ENCODE data around the gene CSKMT. TPM values are rescaled to one million over a fixed set of nuclear protein-coding genes. Genes with fewer than 3 reads are reported as not detected.
"Not testable (repeated sequence)": the region's sequence is repeated elsewhere in the genome, so short reads cannot be mapped to it uniquely, and the experiment has no call there.

CSKMT gene
- total RNA-seq, 1 donor from 2014 or later: 4.7 TPM

DNA sequence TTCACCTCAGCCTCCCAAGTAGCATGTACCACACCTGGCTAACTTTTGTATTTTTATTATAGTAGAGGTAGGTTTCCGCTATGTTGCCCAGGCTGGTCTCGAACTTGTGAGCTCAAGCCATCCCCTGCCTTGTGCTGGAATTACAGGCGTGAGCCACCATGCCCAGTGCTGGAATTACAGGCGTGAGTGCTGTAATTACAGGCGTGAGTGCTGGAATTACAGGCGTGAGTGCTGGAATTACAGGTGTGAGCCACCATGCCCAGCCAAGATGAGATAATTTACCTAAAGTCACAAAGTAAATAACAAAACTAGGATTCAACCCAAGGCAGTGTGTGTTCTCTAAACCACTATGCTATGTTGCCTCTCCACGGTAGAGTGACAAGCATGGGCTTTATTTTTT, 17.4 kb downstream of the CSKMT start:
- H3K36me3 ChIP-seq (ENCODE audit: control insufficient read depth in 3 of 3, insufficient read depth in 3 of 3, low read length in 3 of 3): peaks cover 6 to 7% (median 6%) of the 10 kb centered on the region in 3 donors
- no peaks in the 10 kb centered on the region for H3K9me3 ChIP-seq (ENCODE audit: control insufficient read depth in 3 of 3, low read length in 3 of 3)
- H3K4me1 ChIP-seq (ENCODE audit: control insufficient read depth in 3 of 3, insufficient read depth in 3 of 3, low read length in 3 of 3): peaks cover 9 to 23% (median 18%) of the 10 kb centered on the region in 3 donors
- H3K9ac ChIP-seq (ENCODE audit: low read depth in 1 of 3, low read length in 3 of 3): no peak overlapping the region
- no peak overlapping the region for H3K27ac ChIP-seq (ENCODE audit: low read depth, low read length)
- peaks cover 0 to 1% (median 0%) of the 10 kb centered on the region in 3 donors for H3K27me3 ChIP-seq (ENCODE audit: control insufficient read depth in 3 of 3, insufficient read depth in 3 of 3, low read length in 3 of 3)
- no peak overlapping the region for H3K4me3 ChIP-seq (ENCODE audit: low read length in 3 of 3)

DNA sequence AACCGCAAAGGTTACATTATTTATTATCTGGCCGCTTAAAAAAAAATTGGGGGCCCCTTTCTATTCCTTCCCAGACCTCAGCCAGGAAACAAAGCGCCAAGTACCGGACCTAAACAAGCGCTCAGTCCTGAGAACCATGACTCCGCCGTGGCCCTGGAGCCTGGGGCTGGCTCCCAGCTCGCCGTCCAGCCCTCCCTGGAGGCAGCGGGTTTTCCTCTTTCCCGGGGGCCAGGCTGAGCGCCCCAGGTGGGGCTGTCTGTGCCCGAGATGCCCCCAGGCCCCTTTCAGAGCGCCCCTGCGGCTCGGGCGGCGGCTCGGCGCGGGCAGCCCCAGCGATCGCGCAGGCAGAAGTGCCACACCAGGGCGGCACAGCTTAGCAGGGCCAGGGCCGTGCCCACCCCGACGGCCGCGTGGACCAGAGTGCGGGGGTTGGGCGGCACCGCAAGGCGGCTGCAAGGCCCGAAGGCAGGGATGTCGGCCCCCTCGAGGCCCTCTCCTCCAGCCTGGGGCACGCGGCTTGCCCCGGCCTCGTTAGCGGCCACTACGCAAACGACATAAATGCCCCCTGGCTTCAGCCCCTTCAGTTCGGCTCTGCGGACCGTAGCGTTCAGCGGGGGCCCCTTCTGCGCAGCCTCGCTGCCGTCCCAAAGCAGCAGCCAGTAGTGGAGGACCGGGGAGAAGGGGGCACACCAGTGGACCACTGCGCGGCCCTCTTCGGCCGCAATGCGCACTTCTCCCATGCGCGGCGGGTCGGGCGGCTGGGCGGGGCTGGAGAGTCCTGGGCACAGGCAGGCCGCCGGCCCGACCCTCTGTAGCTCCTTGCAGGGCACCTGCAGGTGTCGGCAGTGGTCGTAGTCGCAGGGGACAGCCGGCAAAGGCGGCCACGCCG, 22.6 kb downstream of the CSKMT start:
- Histone ChIP-seq H3K4me3 (ENCODE audit: low read length in 3 of 3) (peak overlapping the region; percentile 11 to 66 (median 35)), H3K27ac (ENCODE audit: low read depth, low read length) (no peak overlapping the region), H3K4me1 (ENCODE audit: control insufficient read depth in 3 of 3, insufficient read depth in 3 of 3, low read length in 3 of 3) (peaks cover 14 to 24% (median 21%) of the 10 kb centered on the region in 3 donors), H3K27me3 (ENCODE audit: control insufficient read depth in 3 of 3, insufficient read depth in 3 of 3, low read length in 3 of 3) (peaks cover 0 to 13% (median 8%) of the 10 kb centered on the region in 3 donors), H3K9ac (ENCODE audit: low read depth in 1 of 3, low read length in 3 of 3) (peak overlapping the region in 1 of 3 donors; percentile 46), H3K36me3 (ENCODE audit: control insufficient read depth in 3 of 3, insufficient read depth in 3 of 3, low read length in 3 of 3) (peaks cover 21 to 22% (median 21%) of the 10 kb centered on the region in 3 donors), H3K9me3 (ENCODE audit: control insufficient read depth in 3 of 3, low read length in 3 of 3) (no peaks in the 10 kb centered on the region)

DNA sequence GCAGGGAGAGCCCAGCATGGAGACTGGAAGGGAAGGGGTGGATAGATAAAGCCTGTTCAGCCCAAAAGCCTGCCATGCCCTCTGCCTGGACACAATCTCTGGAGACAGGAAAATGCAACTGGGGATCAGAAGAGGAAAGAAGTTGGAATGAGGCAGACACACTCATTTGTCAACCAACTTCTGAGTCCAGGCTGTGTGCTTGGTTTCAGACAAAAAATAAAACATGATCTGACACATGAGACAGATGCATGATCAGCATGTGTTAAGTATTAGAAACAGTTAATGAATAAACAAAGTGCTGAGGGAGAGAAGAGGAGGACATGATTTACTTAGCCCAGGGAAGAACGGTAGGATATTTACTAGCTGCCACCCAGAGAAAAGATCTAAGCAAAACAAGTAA, 23.4 kb downstream of the CSKMT start:
- Histone ChIP-seq H3K4me1 (ENCODE audit: control insufficient read depth in 3 of 3, insufficient read depth in 3 of 3, low read length in 3 of 3) (peaks cover 14 to 24% (median 21%) of the 10 kb centered on the region in 3 donors), H3K36me3 (ENCODE audit: control insufficient read depth in 3 of 3, insufficient read depth in 3 of 3, low read length in 3 of 3) (peaks cover 24 to 27% (median 26%) of the 10 kb centered on the region in 3 donors), H3K9me3 (ENCODE audit: control insufficient read depth in 3 of 3, low read length in 3 of 3) (no peaks in the 10 kb centered on the region), H3K27me3 (ENCODE audit: control insufficient read depth in 3 of 3, insufficient read depth in 3 of 3, low read length in 3 of 3) (peaks cover 0 to 13% (median 8%) of the 10 kb centered on the region in 3 donors), H3K4me3 (ENCODE audit: low read length in 3 of 3) (peak overlapping the region; percentile 11 to 66 (median 35)), H3K9ac (ENCODE audit: low read depth in 1 of 3, low read length in 3 of 3) (peak overlapping the region in 1 of 3 donors; percentile 46), H3K27ac (ENCODE audit: low read depth, low read length) (no peak overlapping the region)

DNA sequence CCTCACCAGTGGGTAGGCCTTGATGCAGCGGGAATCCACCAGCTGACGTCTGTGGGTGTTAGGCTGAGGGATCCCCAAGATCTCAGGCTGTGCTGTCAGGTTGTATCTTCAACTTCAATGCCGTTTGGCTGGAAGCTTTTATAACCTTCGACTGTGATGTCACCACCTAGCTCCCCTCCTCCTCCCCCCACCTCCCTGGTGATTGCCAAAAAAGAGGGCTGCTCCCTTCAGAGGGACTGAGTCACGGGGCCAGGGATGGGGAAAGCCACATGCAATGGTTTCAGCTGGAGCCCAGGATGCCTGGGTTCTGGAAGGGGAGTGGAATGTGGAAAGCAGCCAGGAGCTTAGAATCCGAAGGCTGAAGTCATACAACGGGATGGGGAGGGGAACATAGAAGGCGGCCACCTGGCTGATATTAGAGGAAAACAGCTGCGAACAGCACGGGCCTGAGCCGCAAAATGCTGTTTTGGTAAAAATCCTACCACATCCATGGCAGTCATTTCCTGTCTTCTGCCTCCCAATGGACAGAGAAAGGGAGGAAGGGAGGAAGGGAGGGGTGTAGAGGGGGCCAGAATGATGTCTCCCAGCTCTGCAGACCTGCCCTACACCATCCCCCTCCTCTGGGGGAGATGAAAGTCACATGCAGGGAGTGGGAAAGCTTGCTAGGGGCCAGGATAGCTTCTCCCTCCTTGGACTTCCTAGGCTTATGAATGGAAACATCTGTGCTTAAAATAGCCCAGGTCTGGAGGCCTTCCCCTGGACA, 24.5 kb downstream of the CSKMT start, which contains the start of gene LRRN4CL:
TSS of gene LRRN4CL (minus strand) at position 110 of the 763 bp plus-strand sequence. CDS start 1,022 bp downstream, outside the sequence.
- Histone ChIP-seq H3K27me3 (ENCODE audit: control insufficient read depth in 3 of 3, insufficient read depth in 3 of 3, low read length in 3 of 3) (peaks cover 0 to 13% (median 8%) of the 10 kb centered on the region in 3 donors), H3K9ac (ENCODE audit: low read depth in 1 of 3, low read length in 3 of 3) (peak within 1 kb of the TSS; percentile 32 to 73 (median 54)), H3K4me1 (ENCODE audit: control insufficient read depth in 3 of 3, insufficient read depth in 3 of 3, low read length in 3 of 3) (peaks cover 17 to 29% (median 24%) of the 10 kb centered on the region in 3 donors), H3K9me3 (ENCODE audit: control insufficient read depth in 3 of 3, low read length in 3 of 3) (no peaks in the 10 kb centered on the region), H3K4me3 (ENCODE audit: low read length in 3 of 3) (peak within 1 kb of the TSS; percentile 50 to 66 (median 64)), H3K27ac (ENCODE audit: low read depth, low read length) (peak within 1 kb of the TSS; percentile 54), H3K36me3 (ENCODE audit: control insufficient read depth in 3 of 3, insufficient read depth in 3 of 3, low read length in 3 of 3) (peaks cover 24 to 28% (median 26%) of the 10 kb centered on the region in 3 donors)

DNA sequence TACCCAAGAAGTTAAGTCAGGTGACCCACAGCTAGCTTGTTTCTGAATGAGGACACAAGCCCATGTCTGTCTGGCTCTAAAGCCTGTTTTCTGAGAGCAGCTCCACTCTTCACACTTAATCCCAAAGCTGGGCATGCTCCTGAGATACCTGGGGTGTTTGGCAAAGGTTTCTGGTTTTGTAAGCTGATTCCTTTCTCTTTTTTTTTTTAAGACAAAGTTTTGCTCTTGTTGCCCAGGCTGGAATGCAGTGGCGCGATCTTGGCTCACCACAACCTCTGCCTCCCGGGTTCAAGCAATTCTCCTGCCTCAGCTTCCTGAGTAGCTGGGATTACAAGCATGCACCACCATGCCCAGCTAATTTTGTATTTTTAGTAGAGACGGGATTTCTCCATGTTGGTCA, 28.5 kb downstream of the CSKMT start:
- H3K27me3 ChIP-seq (ENCODE audit: control insufficient read depth in 3 of 3, insufficient read depth in 3 of 3, low read length in 3 of 3); H3K27ac ChIP-seq (ENCODE audit: low read depth, low read length); H3K9me3 ChIP-seq (ENCODE audit: control insufficient read depth in 3 of 3, low read length in 3 of 3); H3K9ac ChIP-seq (ENCODE audit: low read depth in 1 of 3, low read length in 3 of 3); H3K4me3 ChIP-seq (ENCODE audit: low read length in 3 of 3): not testable (repeated sequence)
- Histone ChIP-seq H3K36me3 (ENCODE audit: control insufficient read depth in 3 of 3, insufficient read depth in 3 of 3, low read length in 3 of 3) (peaks cover 24 to 28% (median 26%) of the 10 kb centered on the region in 3 donors), H3K4me1 (ENCODE audit: control insufficient read depth in 3 of 3, insufficient read depth in 3 of 3, low read length in 3 of 3) (peaks cover 21 to 30% (median 29%) of the 10 kb centered on the region in 3 donors)

DNA sequence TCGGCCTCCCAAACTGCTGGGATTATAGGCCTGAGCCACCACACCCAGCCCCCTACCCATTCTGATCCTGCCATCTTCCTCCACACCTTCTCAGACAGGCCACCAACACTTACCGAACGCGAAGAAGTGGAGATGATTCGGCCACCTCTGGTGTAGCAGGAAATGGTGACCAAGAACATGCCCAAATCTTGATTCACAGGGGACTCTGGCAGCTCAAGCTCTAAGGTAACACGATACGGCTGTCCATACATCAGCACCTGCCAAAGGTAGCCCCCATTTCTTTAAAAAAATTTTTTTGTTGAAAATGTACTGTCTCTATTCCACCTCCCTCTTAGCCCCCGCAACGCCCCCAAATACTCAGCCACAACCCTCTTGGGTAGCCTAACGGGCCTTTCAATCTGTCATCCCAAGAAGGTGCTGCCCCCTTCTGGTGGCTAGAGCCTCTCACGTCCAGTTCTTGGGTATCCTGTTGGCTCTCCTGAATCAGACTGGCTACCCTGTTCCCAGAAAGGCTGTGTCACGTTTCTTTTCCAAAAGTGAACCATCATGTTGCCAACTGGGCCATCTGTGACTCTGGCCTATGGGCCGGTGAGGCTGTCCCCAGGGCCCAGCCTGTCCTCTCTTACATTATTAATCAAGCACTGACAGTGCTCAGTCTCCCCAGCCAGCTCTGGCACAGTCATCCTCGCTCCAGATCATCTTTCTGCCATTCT, 29.5 kb downstream of the CSKMT start:
- no peaks in the 10 kb centered on the region for H3K9me3 ChIP-seq (ENCODE audit: control insufficient read depth in 3 of 3, low read length in 3 of 3)
- peak overlapping the region in 1 of 3 donors; percentile 27 for H3K4me3 ChIP-seq (ENCODE audit: low read length in 3 of 3)
- H3K4me1 ChIP-seq (ENCODE audit: control insufficient read depth in 3 of 3, insufficient read depth in 3 of 3, low read length in 3 of 3): peaks cover 16 to 24% (median 22%) of the 10 kb centered on the region in 3 donors
- peak overlapping the region in 2 of 3 donors; percentile 10 to 62 for H3K9ac ChIP-seq (ENCODE audit: low read depth in 1 of 3, low read length in 3 of 3)
- H3K27me3 ChIP-seq (ENCODE audit: control insufficient read depth in 3 of 3, insufficient read depth in 3 of 3, low read length in 3 of 3): no peaks in the 10 kb centered on the region
- peak overlapping the region; percentile 52 for H3K27ac ChIP-seq (ENCODE audit: low read depth, low read length)
- H3K36me3 ChIP-seq (ENCODE audit: control insufficient read depth in 3 of 3, insufficient read depth in 3 of 3, low read length in 3 of 3): peaks cover 24 to 28% (median 26%) of the 10 kb centered on the region in 3 donors

DNA sequence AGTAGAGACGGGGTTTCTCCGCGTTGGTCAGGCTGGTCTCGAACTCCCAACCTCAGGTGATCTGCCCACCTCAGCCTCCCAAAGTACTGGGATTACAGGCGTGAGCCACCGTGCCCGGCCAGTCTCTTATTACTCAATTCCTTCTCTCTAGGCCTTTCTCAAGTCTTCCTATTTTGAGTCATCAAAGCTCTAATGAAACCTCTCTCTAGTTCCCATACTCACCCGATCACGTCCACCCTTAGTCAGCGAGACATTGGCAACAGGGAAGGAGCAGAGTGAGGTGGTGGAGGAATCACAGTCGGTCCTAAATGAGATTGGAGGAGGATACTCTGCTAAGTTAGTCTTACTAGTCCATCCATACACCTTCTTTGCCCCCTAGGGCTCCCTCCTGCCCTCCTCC, 37.1 kb downstream of the CSKMT start:
- no peak overlapping the region for H3K27ac ChIP-seq (ENCODE audit: low read depth, low read length)
- no peaks in the 10 kb centered on the region for H3K27me3 ChIP-seq (ENCODE audit: control insufficient read depth in 3 of 3, insufficient read depth in 3 of 3, low read length in 3 of 3)
- no peak overlapping the region for H3K9ac ChIP-seq (ENCODE audit: low read depth in 1 of 3, low read length in 3 of 3)
- no peak overlapping the region for H3K4me3 ChIP-seq (ENCODE audit: low read length in 3 of 3)
- peaks cover 19 to 23% (median 19%) of the 10 kb centered on the region in 3 donors for H3K4me1 ChIP-seq (ENCODE audit: control insufficient read depth in 3 of 3, insufficient read depth in 3 of 3, low read length in 3 of 3)
- H3K36me3 ChIP-seq (ENCODE audit: control insufficient read depth in 3 of 3, insufficient read depth in 3 of 3, low read length in 3 of 3): peaks cover 8 to 18% (median 16%) of the 10 kb centered on the region in 3 donors
- H3K9me3 ChIP-seq (ENCODE audit: control insufficient read depth in 3 of 3, low read length in 3 of 3): no peaks in the 10 kb centered on the region

DNA sequence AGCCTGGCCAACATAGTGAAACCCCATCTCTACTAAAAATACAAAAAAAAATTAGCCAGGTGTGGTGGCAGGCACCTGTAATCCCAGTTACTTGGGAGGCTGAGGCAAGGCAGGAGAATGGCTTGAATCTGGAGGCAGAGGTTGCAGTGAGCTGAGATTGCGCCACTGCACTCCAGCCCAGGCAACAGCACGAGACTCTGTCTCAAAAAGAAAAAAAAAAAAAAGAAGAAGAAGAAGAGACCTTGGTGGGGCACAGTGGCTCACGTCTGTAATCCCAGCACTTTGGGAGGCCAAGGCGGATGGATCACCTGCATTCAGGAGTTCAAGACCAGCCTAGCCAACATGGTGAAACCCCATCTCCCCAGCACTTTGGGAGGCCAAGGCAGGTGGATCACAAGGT, 38.8 kb downstream of the CSKMT start:
- not testable (repeated sequence) for H3K27me3 ChIP-seq (ENCODE audit: control insufficient read depth in 3 of 3, insufficient read depth in 3 of 3, low read length in 3 of 3); H3K9ac ChIP-seq (ENCODE audit: low read depth in 1 of 3, low read length in 3 of 3); H3K27ac ChIP-seq (ENCODE audit: low read depth, low read length); H3K4me3 ChIP-seq (ENCODE audit: low read length in 3 of 3); H3K9me3 ChIP-seq (ENCODE audit: control insufficient read depth in 3 of 3, low read length in 3 of 3)
- peaks cover 8 to 18% (median 16%) of the 10 kb centered on the region in 3 donors for H3K36me3 ChIP-seq (ENCODE audit: control insufficient read depth in 3 of 3, insufficient read depth in 3 of 3, low read length in 3 of 3)
- peaks cover 28 to 36% (median 35%) of the 10 kb centered on the region in 3 donors for H3K4me1 ChIP-seq (ENCODE audit: control insufficient read depth in 3 of 3, insufficient read depth in 3 of 3, low read length in 3 of 3)

DNA sequence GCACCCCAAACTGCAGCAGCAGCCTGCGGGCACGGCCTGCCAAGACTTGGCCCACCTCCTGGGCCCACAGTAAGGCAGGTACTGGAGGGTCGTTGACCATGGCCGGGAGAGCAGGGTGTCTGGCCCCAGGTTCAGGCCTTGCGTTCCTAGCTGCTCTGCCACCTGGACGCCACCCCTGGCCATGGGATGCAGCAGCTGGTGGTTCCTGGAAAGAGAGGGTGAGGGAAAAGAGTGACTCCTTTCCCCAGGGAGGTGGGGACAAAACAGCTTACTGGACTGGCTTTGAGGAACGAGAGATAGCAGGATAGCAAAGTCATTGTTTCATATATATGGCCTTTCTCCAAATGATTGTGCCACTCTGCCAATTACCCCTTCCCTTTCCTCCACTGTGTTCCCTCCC, 40.3 kb downstream of the CSKMT start:
- Histone ChIP-seq H3K9me3 (ENCODE audit: control insufficient read depth in 3 of 3, low read length in 3 of 3) (no peaks in the 10 kb centered on the region), H3K27me3 (ENCODE audit: control insufficient read depth in 3 of 3, insufficient read depth in 3 of 3, low read length in 3 of 3) (no peaks in the 10 kb centered on the region), H3K4me3 (ENCODE audit: low read length in 3 of 3) (peak overlapping the region; percentile 69 to 92 (median 82)), H3K36me3 (ENCODE audit: control insufficient read depth in 3 of 3, insufficient read depth in 3 of 3, low read length in 3 of 3) (peaks cover 12 to 18% (median 16%) of the 10 kb centered on the region in 3 donors), H3K4me1 (ENCODE audit: control insufficient read depth in 3 of 3, insufficient read depth in 3 of 3, low read length in 3 of 3) (peaks cover 37 to 45% (median 44%) of the 10 kb centered on the region in 3 donors), H3K9ac (ENCODE audit: low read depth in 1 of 3, low read length in 3 of 3) (peak overlapping the region; percentile 63 to 83 (median 67)), H3K27ac (ENCODE audit: low read depth, low read length) (peak overlapping the region; percentile 81)

Measured in skeletal muscle tissue (tissue), 4 donors.